SU-DHL-6 (cell line): ENCODE data around the gene YES1.
"Not testable (repeated sequence)": the region's sequence is repeated elsewhere in the genome, so short reads cannot be mapped to it uniquely, and the experiment has no call there.

Experiments used
- H2AFZ ChIP-seq: fragments of 200-600 bp; sonication (generic); 2 replicates; pipeline ENCODE4 v1.6.1; 2014; ENCODE audit warnings: low read depth, mild to moderate bottlenecking, moderate library complexity, mixed read lengths, antibody characterized with exemption, low read length; ENCODE audit not compliant: severe bottlenecking
- H3F3A ChIP-seq: fragments of 200-600 bp; shearing (Covaris generic); 2 replicates; pipeline ENCODE4 v1.6.0; 2016; ENCODE audit warnings: antibody characterized with exemption, mild to moderate bottlenecking; ENCODE audit not compliant: insufficient read depth
- H3K27ac ChIP-seq: fragments of 200-600 bp; sonication (generic); 2 replicates; pipeline ENCODE4 v1.5.1; 2016; ENCODE audit warnings: low read depth, mild to moderate bottlenecking, low read length, moderate library complexity, mixed read lengths
- H3K27me3 ChIP-seq: fragments of 200-600 bp; sonication (generic), shearing (Covaris generic); 2 replicates; pipeline ENCODE4 v1.6.0; 2014; ENCODE audit warnings: mild to moderate bottlenecking, low read length
- H3K36me3 ChIP-seq: fragments of 200-600 bp; sonication (generic); 2 replicates; pipeline ENCODE4 v1.6.1; 2014; ENCODE audit warnings: mild to moderate bottlenecking, low read length, mixed read lengths
- H3K4me2 ChIP-seq: fragments of 300-600, 200-600 bp; shearing (Covaris generic), sonication (generic); 2 replicates; pipeline ENCODE4 v1.6.0; 2014; ENCODE audit warnings: low read length, low read depth, mild to moderate bottlenecking; ENCODE audit not compliant: poor library complexity, severe bottlenecking
- H3K4me3 ChIP-seq: fragments of 200-600 bp; sonication (generic); 2 replicates; pipeline ENCODE4 v1.5.1; 2014; ENCODE audit warnings: antibody characterized with exemption, low read length, mild to moderate bottlenecking, mixed read lengths; ENCODE audit not compliant: insufficient read depth, poor library complexity, severe bottlenecking
- H3K79me2 ChIP-seq: fragments of 200-600 bp; sonication (generic); 2 replicates; pipeline ENCODE4 v1.6.1; 2014; ENCODE audit warnings: mild to moderate bottlenecking, low read length, moderate library complexity; ENCODE audit not compliant: insufficient read depth
- H3K9ac ChIP-seq: fragments of 200-600 bp; sonication (generic); 2 replicates; pipeline ENCODE4 v1.7.0; 2014; ENCODE audit warnings: mild to moderate bottlenecking, low read length
- H3K9me2 ChIP-seq: fragments of 200-600 bp; sonication (generic); replicated peaks from 2 replicates; pipeline ENCODE4 v1.6.1; 2014; ENCODE audit warnings: low read length; ENCODE audit not compliant: insufficient read depth
- H3K9me3 ChIP-seq: fragments of 200-600 bp; sonication (generic); 2 replicates; pipeline ENCODE4 v1.6.1; 2014; ENCODE audit warnings: low read length, mixed read lengths; ENCODE audit not compliant: insufficient read depth
- H4K20me1 ChIP-seq: fragments of 200-600 bp; sonication (generic); 2 replicates; pipeline ENCODE4 v1.6.1; 2014; ENCODE audit warnings: low read depth, mild to moderate bottlenecking, antibody characterized with exemption, low read length, moderate library complexity, mixed read lengths
- CTCF ChIP-seq: fragments of 200-600 bp; sonication (generic); IDR thresholded peaks from one replicate; pipeline ENCODE4 v1.5.1; 2017; ENCODE audit warnings: antibody characterized with exemption, mild to moderate bottlenecking, low read length, moderate library complexity; ENCODE audit not compliant: insufficient read depth, poor library complexity, severe bottlenecking
- EZH2phosphoT487 ChIP-seq: fragments of 200-600 bp; sonication (generic), shearing (Covaris generic); conservative IDR thresholded peaks from 2 replicates; pipeline ENCODE4 v1.6.1; 2018; ENCODE audit warnings: mild to moderate bottlenecking, antibody characterized with exemption, low read length, moderate library complexity, mixed read lengths

Gene YES1

DNA sequence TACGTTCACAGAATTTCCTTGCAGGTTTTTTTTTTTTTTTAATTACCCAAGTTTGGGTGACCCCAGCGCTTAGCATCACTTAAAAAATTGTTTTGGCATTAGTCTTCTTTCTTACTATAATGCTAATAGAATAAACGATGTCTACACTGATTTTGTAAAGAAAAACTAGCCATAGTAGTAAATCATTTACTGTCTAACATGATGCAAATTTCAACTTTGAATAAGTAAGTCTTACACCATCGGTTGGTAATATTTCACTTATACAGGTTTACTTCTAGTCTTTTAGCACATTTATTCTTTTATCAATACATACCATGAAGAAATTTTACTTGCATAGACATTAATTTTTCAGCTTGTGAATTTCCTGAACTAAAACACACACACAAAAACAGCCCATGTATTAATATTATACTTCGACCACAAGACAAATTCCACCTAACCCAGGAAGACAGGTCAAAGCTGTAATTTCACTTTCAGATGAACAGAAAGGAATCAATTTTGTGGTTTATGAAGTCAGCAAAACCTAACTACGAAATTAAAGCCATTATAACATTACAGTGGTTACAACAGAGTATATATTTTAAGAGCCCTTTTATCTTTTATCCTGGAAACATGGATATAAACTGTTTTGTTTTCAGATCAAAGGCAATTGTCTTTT, 1.9 kb downstream of the YES1 start:
- no peak overlapping the region for H3K9ac ChIP-seq
- H3K27ac ChIP-seq, result no peak overlapping the region

GRCh38 chr18:809228-809627, 2.8 kb downstream of the YES1 start:
- not testable (repeated sequence) for H3K4me3 ChIP-seq, H3K27ac ChIP-seq, H3F3A ChIP-seq, H3K36me3 ChIP-seq, H3K27me3 ChIP-seq, H3K9me3 ChIP-seq, H4K20me1 ChIP-seq, H3K4me2 ChIP-seq, H3K79me2 ChIP-seq, H3K9me2 ChIP-seq, H3K9ac ChIP-seq, H2AFZ ChIP-seq

More for the DNA sequence above, 1.9 kb downstream of the YES1 start:
- Histone ChIP-seq H3K27me3 (no peaks in the 10 kb centered on the region), H3K36me3 (no peaks in the 10 kb centered on the region), H3K4me3 (no peak overlapping the region), H3K9me3 (no peaks in the 10 kb centered on the region), H2AFZ (no peak overlapping the region), H3F3A (no peaks in the 10 kb centered on the region), H3K9me2 (no peaks in the 10 kb centered on the region), H4K20me1 (no peaks in the 10 kb centered on the region), H3K79me2 (no peaks in the 10 kb centered on the region), H3K4me2 (no peak overlapping the region)
- TF ChIP-seq EZH2phosphoT487, result no peak
- no peak for TF ChIP-seq CTCF

DNA sequence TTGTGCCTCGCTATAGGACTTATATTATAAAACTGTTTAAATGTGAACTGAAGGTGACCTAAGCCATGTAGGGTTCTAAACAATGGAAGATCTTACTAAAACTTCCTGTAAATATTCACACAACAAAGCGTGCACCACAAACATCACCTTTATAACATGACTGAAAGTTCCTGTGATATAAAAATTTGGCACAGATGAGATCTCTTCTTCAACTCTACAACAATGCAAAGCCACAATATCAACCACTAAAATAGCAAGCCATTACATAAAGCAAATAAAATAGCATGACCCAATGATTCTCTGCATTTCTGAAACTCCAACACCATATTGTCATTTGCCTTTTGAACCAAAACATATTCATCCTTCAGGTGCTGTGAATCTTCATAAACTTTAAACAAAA, 3.5 kb downstream of the YES1 start:
- H3K4me3 ChIP-seq, result no peak overlapping the region
- H3K79me2 ChIP-seq, result no peaks in the 10 kb centered on the region
- H3K9ac ChIP-seq, result no peak overlapping the region
- H3K9me3 ChIP-seq, result no peaks in the 10 kb centered on the region
- H3K9me2 ChIP-seq, result no peaks in the 10 kb centered on the region
- H3F3A ChIP-seq, result no peaks in the 10 kb centered on the region
- TF ChIP-seq EZH2phosphoT487, result no peak
- no peak for TF ChIP-seq CTCF
- H3K27ac ChIP-seq, result no peak overlapping the region
- H3K27me3 ChIP-seq, result no peaks in the 10 kb centered on the region
- no peaks in the 10 kb centered on the region for H3K36me3 ChIP-seq
- H4K20me1 ChIP-seq, result no peaks in the 10 kb centered on the region
- H3K4me2 ChIP-seq, result no peak overlapping the region
- H2AFZ ChIP-seq, result no peak overlapping the region

DNA sequence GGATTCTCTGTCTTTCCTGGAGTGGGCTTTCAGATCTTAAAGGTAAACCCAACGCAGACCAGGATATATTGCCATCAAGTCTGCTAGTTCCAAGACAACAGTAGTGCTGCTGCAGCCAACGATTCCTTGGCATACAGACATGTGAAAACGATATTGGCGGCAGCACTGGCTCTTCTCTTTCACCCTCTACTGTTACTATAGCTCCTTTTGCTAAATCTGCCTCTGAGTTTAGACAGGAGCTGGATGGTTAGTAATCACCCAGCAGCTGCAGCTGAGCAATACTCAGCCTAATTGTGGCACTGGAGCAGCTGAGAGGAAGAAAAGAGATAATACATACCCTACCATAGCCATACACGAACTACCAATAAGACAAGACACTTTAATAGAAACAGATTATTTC, 4.0 kb downstream of the YES1 start:
- Histone ChIP-seq H3K27ac (no peak overlapping the region), H3K4me2 (no peak overlapping the region), H3K36me3 (no peaks in the 10 kb centered on the region), H3K9me3 (no peaks in the 10 kb centered on the region), H3K27me3 (no peaks in the 10 kb centered on the region), H2AFZ (no peak overlapping the region), H3K79me2 (no peaks in the 10 kb centered on the region), H3K4me3 (no peak overlapping the region), H3K9me2 (no peaks in the 10 kb centered on the region), H3K9ac (no peak overlapping the region), H3F3A (no peaks in the 10 kb centered on the region), H4K20me1 (no peaks in the 10 kb centered on the region)
- TF ChIP-seq CTCF (no peak), EZH2phosphoT487 (no peak)
